Thyroid gland (tissue), 4 donors: ENCODE results near the gene RRBP1. TPM values are rescaled to one million over a fixed set of nuclear protein-coding genes. Genes with fewer than 3 reads are reported as not detected.
A peak's percentile ranks its signal among the peaks of the same experiment; 100 is the strongest.

Experiments used
- DNase-seq, 2 donors: peaks; one replicate each; pipeline ENCODE4 v3.0.0-alpha.2; 2019
- H3K27ac ChIP-seq, 3 donors: fragments of 200-600 bp; sonication (generic); 1 replicate in 2 of 3; 2 replicates in 1 of 3; pipeline ENCODE4 v1.5.1; 2016 to 2019; ENCODE audit warnings: mild to moderate bottlenecking in 1 of 3, moderate library complexity in 1 of 3
- H3K27me3 ChIP-seq: fragments of 200-600 bp; sonication (generic); one replicate; pipeline ENCODE4 v1.5.1; 2019
- H3K36me3 ChIP-seq, 2 donors: fragments of 200-600 bp; sonication (generic); one replicate each; pipeline ENCODE4 v1.5.1; 2016 to 2019
- H3K4me1 ChIP-seq, 2 donors: fragments of 200-600 bp; sonication (generic); one replicate each; pipeline ENCODE4 v1.5.1; 2017 to 2019
- H3K4me3 ChIP-seq, 3 donors: fragments of 200-600 bp; sonication (generic); replicated peaks in 1 of 3; 1 replicate in 2 of 3; 2 replicates in 1 of 3; pipeline ENCODE4 v1.5.1; 2016; ENCODE audit warnings: mild to moderate bottlenecking in 1 of 3
- H3K9me3 ChIP-seq: fragments of 200-600 bp; sonication (generic); one replicate; pipeline ENCODE4 v1.5.1; 2017
- CTCF ChIP-seq, 6 experiments: fragments of 200-600 bp in 3 of 6; fragments of 450-650 bp in 3 of 6; sonication (generic) in 3 of 6; IDR thresholded peaks; one replicate each; pipeline ENCODE4 v1.5.1; 2016 to 2019; ENCODE audit warnings: antibody characterized with exemption in 6 of 6, mild to moderate bottlenecking in 2 of 6, inconsistent platforms in 1 of 6, moderate library complexity in 1 of 6
- POLR2A ChIP-seq, 2 donors: fragments of 450-650 bp; IDR thresholded peaks; one replicate each; pipeline ENCODE4 v1.6.1; 2017; ENCODE audit warnings: antibody characterized with exemption in 2 of 2, mild to moderate bottlenecking in 2 of 2, moderate library complexity in 1 of 2
- WGBS, 2 donors: methylation state at CpG; one replicate each; pipeline ENCODE4 v1.1.5; 2017; 5-methylcytosine and 5-hydroxymethylcytosine counted together
- intact Hi-C: fragments of 100-400 bp; cut with DNase I; formaldehyde crosslinking; loops from one replicate; pipeline ENCODE4 v1.15.1; 2023
- total RNA-seq, 4 donors: library from RNA; depleted of rRNA; stranded (reverse); fragments of >200 nt; gene quantifications; one replicate each; pipeline ENCODE4 v1.2.3, GENCODE V29; 2016

The RRBP1 gene
- total RNA-seq, 4 donors from 2014 or later, result 149 to 287 (median 221) TPM

- Histone ChIP-seq H3K36me3 (peaks cover 54 to 74% of the 10 kb centered on the region in 2 donors), H3K27ac (peak overlapping the region; percentile 9 to 86 (median 75))
- DNase-seq, result peak; percentile 77 to 79
Observed at GRCh38 chr20:17617212-17617867, 64.7 kb downstream of the RRBP1 start.

DNA sequence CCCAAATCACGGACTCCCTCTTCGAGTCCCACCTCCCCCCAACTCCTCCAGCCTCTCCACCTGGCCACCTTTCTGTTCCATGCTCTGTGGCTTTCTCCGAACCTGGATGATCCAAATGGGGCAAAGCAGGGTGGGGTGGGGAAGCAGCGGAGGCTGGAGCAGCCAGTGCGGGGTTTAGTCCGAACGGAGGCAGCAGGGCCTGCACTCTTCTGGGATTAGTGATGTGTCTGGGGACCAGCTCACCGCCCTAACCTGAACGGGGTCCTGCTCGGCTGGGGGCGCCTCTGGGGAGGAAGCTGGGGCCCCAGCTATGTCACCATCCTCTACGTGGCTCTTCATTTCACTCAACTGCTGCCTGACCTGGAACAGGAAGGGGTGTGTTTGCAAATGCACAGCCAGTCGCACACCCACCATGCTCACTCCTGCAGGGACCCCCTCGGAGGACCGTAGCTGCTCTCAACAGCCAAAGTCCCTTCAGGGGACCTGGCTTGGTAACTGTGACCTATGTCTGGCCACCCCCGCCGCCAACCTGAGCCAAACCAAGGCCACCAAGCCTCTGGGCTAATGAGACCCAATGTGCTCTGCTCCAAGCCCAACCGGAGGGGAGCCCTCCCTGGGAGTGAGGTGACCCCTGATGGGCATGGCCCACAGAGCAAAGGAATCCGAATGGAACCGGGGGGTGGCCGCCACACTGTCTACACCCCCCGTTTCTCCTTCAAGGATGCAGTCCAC is 65.4 kb downstream of the RRBP1 start:
- DNase-seq, result peak; percentile 1 to 5
- Histone ChIP-seq H3K36me3 (peaks cover 47 to 67% of the 10 kb centered on the region in 2 donors), H3K4me1 (peaks cover 9 to 36% of the 10 kb centered on the region in 2 donors), H3K27ac (peak overlapping the region; percentile 9 to 86 (median 75)), H3K9me3 (no peaks in the 10 kb centered on the region), H3K4me3 (no peak overlapping the region), H3K27me3 (no peaks in the 10 kb centered on the region)
- no peak for TF ChIP-seq POLR2A (IDR thresholded peaks at IDR 0.05)
- no peak for TF ChIP-seq CTCF (IDR thresholded peaks at IDR 0.05)
- intact Hi-C loops, result loop anchor here (5.0 kb wide), 1 partner anchor 84 kb away; the partner anchor contains the start of gene BFSP1
- 87 to 88% methylated on average over 15 to 18 of the region's 22 CpGs for WGBS, 2 donors

More at GRCh38 chr20:17617212-17617867, 64.7 kb downstream of the RRBP1 start:
- TF ChIP-seq POLR2A (IDR thresholded peaks at IDR 0.05) (no peak), CTCF (IDR thresholded peaks at IDR 0.05) (peak; percentile 59 to 98 (median 93))
- peaks cover 9 to 29% of the 10 kb centered on the region in 2 donors for H3K4me1 ChIP-seq
- 51 to 76% methylated on average over 9 to 10 of the region's 15 CpGs for WGBS, 2 donors
- no peaks in the 10 kb centered on the region for H3K9me3 ChIP-seq
- intact Hi-C loops, result loop anchor here (5.0 kb wide), 1 partner anchor 85 kb away; the partner anchor contains the start of gene BFSP1
- no peak overlapping the region for H3K4me3 ChIP-seq
- H3K27me3 ChIP-seq, result no peaks in the 10 kb centered on the region

GRCh38 chr20:17615645-17616479 is 66.2 kb downstream of the RRBP1 start:
- H3K4me3 ChIP-seq, result no peak overlapping the region
- H3K27me3 ChIP-seq, result no peaks in the 10 kb centered on the region
- no peak for TF ChIP-seq POLR2A (IDR thresholded peaks at IDR 0.05)
- no peak for TF ChIP-seq CTCF (IDR thresholded peaks at IDR 0.05)
- no peaks in the 10 kb centered on the region for H3K9me3 ChIP-seq
- H3K36me3 ChIP-seq, result peaks cover 39 to 60% of the 10 kb centered on the region in 2 donors
- H3K27ac ChIP-seq, result peak overlapping the region in 2 of 3 donors; percentile 49 to 86
- intact Hi-C loops, result loop anchor here (5.0 kb wide), 1 partner anchor 84 kb away; the partner anchor contains the start of gene BFSP1
- peaks cover 10 to 44% of the 10 kb centered on the region in 2 donors for H3K4me1 ChIP-seq
- peak; percentile 1 to 3 for DNase-seq
- 79% methylated on average over 14 to 15 of the region's 22 CpGs for WGBS, 2 donors

GRCh38 chr20:17614812-17615644 is 67.0 kb downstream of the RRBP1 start:
- DNase-seq, result peak in 1 of 2 donors; percentile 4
- no peak for TF ChIP-seq CTCF (IDR thresholded peaks at IDR 0.05)
- TF ChIP-seq POLR2A (IDR thresholded peaks at IDR 0.05), result no peak

More at GRCh38 chr20:17614812-17615644, 67.0 kb downstream of the RRBP1 start:
- Histone ChIP-seq H3K9me3 (no peaks in the 10 kb centered on the region), H3K36me3 (peaks cover 34 to 51% of the 10 kb centered on the region in 2 donors), H3K27me3 (no peaks in the 10 kb centered on the region), H3K4me3 (no peak overlapping the region), H3K4me1 (peaks cover 15 to 48% of the 10 kb centered on the region in 2 donors), H3K27ac (peak overlapping the region in 2 of 3 donors; percentile 49 to 86)
- intact Hi-C loops, result loop anchor here (5.0 kb wide), 1 partner anchor 83 kb away; the partner anchor contains the start of gene BFSP1
- 81 to 86% methylated on average over 11 to 22 of the region's 32 CpGs for WGBS, 2 donors
